ENCODE measurements around the gene ATP6V0C. TPM values are rescaled to one million over a fixed set of nuclear protein-coding genes. Genes with fewer than 3 reads are reported as not detected.
A peak's percentile ranks its signal among the peaks of the same experiment; 100 is the strongest.
"Not testable (repeated sequence)": the region's sequence is repeated elsewhere in the genome, so short reads cannot be mapped to it uniquely, and the experiment has no call there.

Gene ATP6V0C
- total RNA-seq, 1 donor from 2014 or later, result 134 TPM

GRCh38 chr16:2533912-2534311, 20.2 kb downstream of the ATP6V0C start:
- no peak for ATAC-seq
- DNase-seq (ENCODE audit: low spot score), result no peak
- intact Hi-C loops (cut with DNase I), result no loop called here

- ATAC-seq; intact Hi-C loops (cut with DNase I); DNase-seq (ENCODE audit: low spot score): not testable (repeated sequence)
Observed at GRCh38 chr16:2534335-2534734, 20.6 kb downstream of the ATP6V0C start.

- DNase-seq (ENCODE audit: low spot score), result no peak
- intact Hi-C loops (cut with DNase I), result no loop called here
- no peak for ATAC-seq
Observed at GRCh38 chr16:2535625-2536013, 21.9 kb downstream of the ATP6V0C start.

GRCh38 chr16:2537451-2538379, 24.0 kb downstream of the ATP6V0C start, which contains the start of gene PDPK1:
Gene PDPK1 (plus strand): TSS chr16:2538021. CDS start chr16:2538113, 92 bp downstream.
- DNase-seq (ENCODE audit: low spot score), result peak; percentile 95
- ATAC-seq, result peak; percentile 95
- intact Hi-C loops (cut with DNase I), result no loop called here

GRCh38 chr16:2539192-2539844, 25.6 kb downstream of the ATP6V0C start:
- ATAC-seq; intact Hi-C loops (cut with DNase I); DNase-seq (ENCODE audit: low spot score): not testable (repeated sequence)

- DNase-seq (ENCODE audit: low spot score); intact Hi-C loops (cut with DNase I): not testable (repeated sequence)
Observed at GRCh38 chr16:2539845-2540458, 26.2 kb downstream of the ATP6V0C start.

GRCh38 chr16:2540912-2541311, 27.2 kb downstream of the ATP6V0C start:
- DNase-seq (ENCODE audit: low spot score); ATAC-seq; intact Hi-C loops (cut with DNase I): not testable (repeated sequence)

More at GRCh38 chr16:2539845-2540458, 26.2 kb downstream of the ATP6V0C start:
- not testable (repeated sequence) for ATAC-seq

GRCh38 chr16:2541409-2541808, 27.7 kb downstream of the ATP6V0C start:
- ATAC-seq; DNase-seq (ENCODE audit: low spot score): not testable (repeated sequence)

GRCh38 chr16:2543771-2544170, 30.0 kb downstream of the ATP6V0C start:
- intact Hi-C loops (cut with DNase I); DNase-seq (ENCODE audit: low spot score); ATAC-seq: not testable (repeated sequence)

More at GRCh38 chr16:2541409-2541808, 27.7 kb downstream of the ATP6V0C start:
- intact Hi-C loops (cut with DNase I), result not testable (repeated sequence)

GRCh38 chr16:2550283-2550878, 36.6 kb downstream of the ATP6V0C start:
- DNase-seq (ENCODE audit: low spot score); intact Hi-C loops (cut with DNase I); ATAC-seq: not testable (repeated sequence)

GRCh38 chr16:2551420-2551889, 37.7 kb downstream of the ATP6V0C start:
- ATAC-seq; DNase-seq (ENCODE audit: low spot score); intact Hi-C loops (cut with DNase I): not testable (repeated sequence)

- ATAC-seq, result peak; percentile 14
- intact Hi-C loops (cut with DNase I); DNase-seq (ENCODE audit: low spot score): not testable (repeated sequence)
Observed at GRCh38 chr16:2554709-2555425, 41.1 kb downstream of the ATP6V0C start.

- intact Hi-C loops (cut with DNase I); ATAC-seq; DNase-seq (ENCODE audit: low spot score): not testable (repeated sequence)
Observed at GRCh38 chr16:2557150-2557549, 43.4 kb downstream of the ATP6V0C start.

- intact Hi-C loops (cut with DNase I); DNase-seq (ENCODE audit: low spot score): not testable (repeated sequence)
- peak; percentile 75 for ATAC-seq
Observed at GRCh38 chr16:2560131-2560797, 46.5 kb downstream of the ATP6V0C start.

GRCh38 chr16:2560798-2561133, 47.0 kb downstream of the ATP6V0C start:
- ATAC-seq (peak; percentile 89), DNase-seq (ENCODE audit: low spot score) (peak; percentile 77)
- intact Hi-C loops (cut with DNase I), result not testable (repeated sequence)

- ATAC-seq, result not testable (repeated sequence)
Observed at GRCh38 chr16:2567506-2567905, 53.8 kb downstream of the ATP6V0C start.

GRCh38 chr16:2568573-2568972, 54.8 kb downstream of the ATP6V0C start:
- DNase-seq (ENCODE audit: low spot score); ATAC-seq; intact Hi-C loops (cut with DNase I): not testable (repeated sequence)

More at GRCh38 chr16:2567506-2567905, 53.8 kb downstream of the ATP6V0C start:
- DNase-seq (ENCODE audit: low spot score); intact Hi-C loops (cut with DNase I): not testable (repeated sequence)

Measured in sciatic nerve (tissue), 2 donors.